Measurements from ENCODE around the gene SH2D3A.

SH2D3A gene

DNA sequence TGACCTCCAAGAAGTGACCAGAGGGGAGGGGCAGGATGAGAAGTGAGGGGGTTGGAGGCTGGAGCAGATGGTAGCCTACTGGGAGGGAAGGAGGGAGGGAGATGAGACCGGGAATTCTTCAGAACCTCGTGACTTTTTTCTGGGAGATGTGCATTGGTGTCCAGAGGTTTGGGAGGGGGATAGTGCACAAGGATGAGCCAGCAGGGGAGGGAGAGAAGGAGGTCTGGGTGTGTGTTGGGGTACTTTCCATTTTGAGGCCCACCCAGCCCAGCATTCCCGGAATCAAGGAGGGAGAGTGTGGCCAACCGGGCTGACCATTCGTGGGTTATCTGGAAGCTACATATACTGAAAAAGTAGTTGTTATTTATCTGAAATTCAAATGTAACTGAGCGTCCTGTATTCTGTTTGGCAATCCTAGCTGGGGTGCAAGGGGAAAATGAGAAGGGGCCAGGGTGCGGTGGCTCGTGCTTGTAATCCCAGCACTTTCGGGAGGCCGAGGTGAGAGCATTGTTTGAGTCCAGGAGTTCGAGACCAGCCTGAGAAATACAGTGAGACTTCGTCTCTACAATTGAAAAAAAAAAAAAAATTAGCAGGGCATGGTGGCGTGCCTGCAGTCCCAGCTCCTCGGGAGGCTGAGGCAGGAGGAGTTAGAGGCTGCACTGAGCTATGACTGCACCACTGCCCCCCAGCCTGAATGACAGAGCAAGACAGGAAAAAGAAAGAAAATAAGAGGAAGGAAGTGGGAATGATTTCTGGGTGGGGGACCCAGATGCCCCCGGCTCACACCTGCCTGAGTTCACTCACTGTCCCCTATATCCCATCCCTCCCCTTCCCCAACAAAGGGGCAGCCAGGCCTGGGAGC is 42.4 kb downstream of the SH2D3A start:
- H3K4me3 ChIP-seq (ENCODE audit: low read depth, low read length): no peak overlapping the region
- TF ChIP-seq, protein P1, sequence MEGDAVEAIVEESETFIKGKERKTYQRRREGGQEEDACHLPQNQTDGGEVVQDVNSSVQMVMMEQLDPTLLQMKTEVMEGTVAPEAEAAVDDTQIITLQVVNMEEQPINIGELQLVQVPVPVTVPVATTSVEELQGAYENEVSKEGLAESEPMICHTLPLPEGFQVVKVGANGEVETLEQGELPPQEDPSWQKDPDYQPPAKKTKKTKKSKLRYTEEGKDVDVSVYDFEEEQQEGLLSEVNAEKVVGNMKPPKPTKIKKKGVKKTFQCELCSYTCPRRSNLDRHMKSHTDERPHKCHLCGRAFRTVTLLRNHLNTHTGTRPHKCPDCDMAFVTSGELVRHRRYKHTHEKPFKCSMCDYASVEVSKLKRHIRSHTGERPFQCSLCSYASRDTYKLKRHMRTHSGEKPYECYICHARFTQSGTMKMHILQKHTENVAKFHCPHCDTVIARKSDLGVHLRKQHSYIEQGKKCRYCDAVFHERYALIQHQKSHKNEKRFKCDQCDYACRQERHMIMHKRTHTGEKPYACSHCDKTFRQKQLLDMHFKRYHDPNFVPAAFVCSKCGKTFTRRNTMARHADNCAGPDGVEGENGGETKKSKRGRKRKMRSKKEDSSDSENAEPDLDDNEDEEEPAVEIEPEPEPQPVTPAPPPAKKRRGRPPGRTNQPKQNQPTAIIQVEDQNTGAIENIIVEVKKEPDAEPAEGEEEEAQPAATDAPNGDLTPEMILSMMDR (IDR thresholded peaks at IDR 0.05; ENCODE audit: low read depth, low read length, missing control alignments): no peak
- in situ Hi-C loops (cut with HindIII; ENCODE audit: low sequenced_read_pairs): no loop called here
- DNase-seq (ENCODE audit: low read depth): no peak

DNA sequence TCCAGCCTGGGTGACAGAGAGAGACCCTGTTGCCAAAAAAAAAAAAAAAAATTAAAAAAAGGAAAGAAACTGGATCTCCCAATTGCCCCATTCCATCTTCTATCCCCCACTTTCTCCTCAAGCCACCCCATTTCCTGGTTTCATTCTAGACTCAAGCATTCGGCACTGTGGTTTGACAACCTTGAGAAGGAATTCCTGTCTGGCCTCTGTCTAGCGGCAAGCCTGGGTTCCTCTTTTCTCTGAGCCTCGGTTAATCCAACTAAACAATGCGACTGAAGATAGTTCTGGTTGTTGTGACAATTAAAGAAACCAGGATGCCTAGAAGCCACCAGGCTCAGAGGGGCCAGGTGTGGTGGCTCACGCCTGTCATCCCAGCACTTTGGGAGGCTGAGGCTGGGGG is 43.5 kb downstream of the SH2D3A start:
- TF ChIP-seq, protein P1 (IDR thresholded peaks at IDR 0.05; ENCODE audit: low read depth, low read length, missing control alignments): no peak
- no peak for DNase-seq (ENCODE audit: low read depth)
- no peak overlapping the region for H3K4me3 ChIP-seq (ENCODE audit: low read depth, low read length)
- in situ Hi-C loops (cut with HindIII; ENCODE audit: low sequenced_read_pairs): no loop called here

DNA sequence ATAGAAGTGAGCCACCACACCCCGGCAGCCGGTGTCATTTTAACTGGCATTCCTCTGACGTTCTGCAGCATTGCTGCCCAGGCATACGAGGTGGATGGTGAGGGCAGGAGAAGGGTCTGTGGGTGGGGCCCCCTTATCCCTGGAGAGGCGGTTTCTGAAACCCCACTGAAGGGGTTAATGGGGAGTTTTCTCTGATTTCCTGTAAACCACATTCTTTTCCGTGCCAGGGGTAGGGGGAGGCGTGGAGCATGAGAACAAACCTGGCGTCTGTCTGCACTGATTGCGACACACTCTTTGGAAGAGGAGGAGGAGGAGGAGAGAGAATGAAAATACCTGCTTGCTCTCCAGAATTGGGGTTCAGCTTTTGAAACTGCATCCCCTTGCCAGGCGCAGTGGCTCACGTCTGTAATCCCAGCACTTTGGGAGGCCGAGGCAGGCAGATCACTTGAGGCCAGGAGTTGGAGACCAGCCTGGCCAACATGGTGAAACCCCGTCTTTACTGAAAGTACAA is 44.1 kb downstream of the SH2D3A start:
- no peak for DNase-seq (ENCODE audit: low read depth)
- no peak overlapping the region for H3K4me3 ChIP-seq (ENCODE audit: low read depth, low read length)
- TF ChIP-seq, protein P1 (IDR thresholded peaks at IDR 0.05; ENCODE audit: low read depth, low read length, missing control alignments): no peak
- in situ Hi-C loops (cut with HindIII; ENCODE audit: low sequenced_read_pairs): no loop called here

DNA sequence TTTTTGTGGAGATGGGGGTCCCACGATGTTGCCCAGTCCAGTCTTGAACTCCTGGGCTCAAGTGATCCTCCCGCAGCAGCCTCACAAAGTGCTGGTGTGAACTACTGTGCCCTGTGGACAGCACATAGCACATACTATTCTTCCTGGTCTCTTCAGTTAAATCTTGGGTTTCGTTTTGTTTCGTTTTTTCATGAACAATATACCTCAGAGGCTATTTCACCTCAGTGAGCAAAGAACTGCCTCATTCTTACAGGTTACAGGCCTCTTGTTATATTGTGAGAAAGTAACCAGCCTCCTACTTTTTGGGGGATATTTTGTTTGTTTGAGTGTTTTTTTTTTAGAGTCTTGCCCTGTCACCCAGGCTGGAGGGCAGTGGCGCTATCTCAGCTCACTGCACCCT is 45.5 kb downstream of the SH2D3A start:
- TF ChIP-seq, protein P1 (IDR thresholded peaks at IDR 0.05; ENCODE audit: low read depth, low read length, missing control alignments): no peak
- H3K4me3 ChIP-seq (ENCODE audit: low read depth, low read length): no peak overlapping the region
- in situ Hi-C loops (cut with HindIII; ENCODE audit: low sequenced_read_pairs): no loop called here

DNA sequence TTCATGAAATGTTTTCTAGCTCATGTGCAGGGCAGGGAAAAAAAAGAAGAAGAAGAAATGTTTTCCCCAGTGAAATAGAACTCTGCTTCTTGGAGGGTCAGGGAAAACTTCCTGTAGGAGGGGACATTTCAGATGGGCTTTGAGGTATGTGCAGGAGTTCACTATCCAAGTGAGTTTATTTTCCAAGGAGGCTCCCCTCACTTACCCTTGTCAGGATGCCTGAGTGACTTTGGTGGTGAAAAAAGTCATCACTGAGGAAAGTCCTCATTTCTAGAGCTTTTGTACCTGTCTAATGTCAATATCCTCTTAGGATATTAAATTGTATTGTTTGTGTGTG is 46.1 kb downstream of the SH2D3A start:
- DNase-seq (ENCODE audit: low read depth): no peak
- in situ Hi-C loops (cut with HindIII; ENCODE audit: low sequenced_read_pairs): no loop called here
- TF ChIP-seq, protein P1 (IDR thresholded peaks at IDR 0.05; ENCODE audit: low read depth, low read length, missing control alignments): no peak
- no peak overlapping the region for H3K4me3 ChIP-seq (ENCODE audit: low read depth, low read length)

More for the DNA sequence above, 45.5 kb downstream of the SH2D3A start:
- no peak for DNase-seq (ENCODE audit: low read depth)

DNA sequence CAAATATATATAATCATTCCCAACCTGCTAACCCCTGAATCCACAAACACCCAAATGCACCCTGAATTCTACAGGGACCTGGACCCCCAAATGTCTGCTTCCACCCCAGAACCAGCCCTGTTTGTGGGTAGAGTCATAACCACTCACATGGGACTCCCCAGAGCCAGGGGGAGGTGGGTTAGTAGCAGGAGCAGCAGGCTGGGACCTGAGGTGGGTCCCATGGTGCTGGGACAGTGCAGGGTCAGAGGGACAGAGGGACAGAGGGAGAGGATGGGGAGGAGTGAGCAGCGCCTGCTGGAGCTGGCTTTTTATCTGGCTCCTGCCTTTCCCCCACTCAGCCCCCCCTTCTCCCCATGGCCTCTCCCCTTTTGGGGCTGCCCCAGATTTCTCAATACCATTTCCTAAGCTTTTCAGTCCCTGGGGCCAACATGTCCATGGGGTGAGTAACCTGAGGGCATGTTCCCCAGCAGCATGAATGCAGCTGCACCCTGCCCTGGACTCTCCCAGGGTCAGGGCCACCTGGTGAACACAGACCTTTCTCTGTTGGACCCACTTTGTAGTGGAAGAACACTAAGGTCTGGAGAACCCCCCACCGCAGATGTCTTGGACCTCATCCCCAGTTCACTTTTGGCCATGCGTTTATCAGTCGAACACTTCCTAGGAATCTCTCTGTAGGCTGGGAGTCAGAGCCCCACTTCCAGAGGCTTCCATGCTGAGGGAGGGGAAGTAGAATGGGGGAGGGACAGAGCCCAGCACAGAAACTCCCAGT is 46.7 kb downstream of the SH2D3A start, which contains the start of gene C3:
Gene C3 (minus strand): TSS at position 282 of the 769 bp plus-strand sequence. CDS start 61 bp downstream, at position 221.
- TF ChIP-seq, protein P1 (IDR thresholded peaks at IDR 0.05; ENCODE audit: low read depth, low read length, missing control alignments): no peak
- DNase-seq (ENCODE audit: low read depth): no peak
- in situ Hi-C loops (cut with HindIII; ENCODE audit: low sequenced_read_pairs): no loop called here
- H3K4me3 ChIP-seq (ENCODE audit: low read depth, low read length): no peak within 1 kb of the TSS
